ENCODE results near the gene ENDOV.

DNA sequence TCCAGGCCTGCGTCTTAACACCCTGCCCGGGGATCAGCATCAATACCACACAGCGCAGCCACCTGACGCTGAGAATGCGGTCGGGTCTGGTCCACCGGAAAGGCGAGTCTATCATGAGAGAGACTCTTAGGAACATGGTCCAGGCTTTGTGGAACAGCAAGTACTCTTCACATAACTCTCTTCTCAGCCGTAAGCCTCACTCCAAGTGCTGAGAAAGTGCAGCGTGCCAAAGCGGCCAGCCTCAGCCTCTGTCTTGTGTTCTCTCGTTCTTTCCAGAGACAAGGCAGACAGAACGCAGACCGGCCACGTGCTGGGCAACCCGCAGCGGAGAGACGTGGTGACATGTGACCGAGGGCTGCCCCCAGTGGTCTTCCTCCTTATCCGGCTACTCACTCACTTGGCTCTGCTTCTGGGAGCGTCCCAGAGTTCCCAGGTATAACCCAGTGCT is 34.4 kb upstream of the ENDOV start:
- no peak for TF ChIP-seq CTCF (optimal IDR thresholded peaks at IDR 0.05 in 1 of 3, IDR thresholded peaks at IDR 0.05 in 1 of 3, conservative IDR thresholded peaks at IDR 0.05 in 1 of 3; ENCODE audit: extremely low read depth in 1 of 3, insufficient read depth in 2 of 3, low read length in 3 of 3)
- TF ChIP-seq EZH2 (IDR thresholded peaks at IDR 0.05; ENCODE audit: low read length): no peak
